GM21360 (cell line): Measurements from ENCODE around the gene GNG12.

Experiments used
- ATAC-seq: cut with Tn5 transposase; IDR thresholded peaks from one replicate; pipeline ENCODE4 v1.9.1; 2021; ENCODE audit warnings: mild to moderate bottlenecking, moderate library complexity; ENCODE audit not compliant: unreplicated experiment

The GNG12 gene

GRCh38 chr1:67816095-67816475 lies 17.2 kb downstream of the GNG12 start:
- ATAC-seq = no peak

- ATAC-seq = no peak
Observed at GRCh38 chr1:67815303-67816094, 17.8 kb downstream of the GNG12 start.

GRCh38 chr1:67814121-67814772 lies 19.0 kb downstream of the GNG12 start:
- ATAC-seq = no peak

- ATAC-seq = no peak
Observed at GRCh38 chr1:67812226-67812625, 21.0 kb downstream of the GNG12 start.

- no peak for ATAC-seq
Observed at GRCh38 chr1:67811781-67812180, 21.5 kb downstream of the GNG12 start.

GRCh38 chr1:67809887-67810286 lies 23.4 kb downstream of the GNG12 start:
- no peak for ATAC-seq

- ATAC-seq = no peak
Observed at GRCh38 chr1:67807282-67807681, 26.0 kb downstream of the GNG12 start.

- no peak for ATAC-seq
Observed at GRCh38 chr1:67804710-67805109, 28.6 kb downstream of the GNG12 start.

GRCh38 chr1:67803380-67804279 lies 29.6 kb downstream of the GNG12 start:
- ATAC-seq = no peak

- ATAC-seq = no peak
Observed at GRCh38 chr1:67802565-67802964, 30.7 kb downstream of the GNG12 start.

- no peak for ATAC-seq
Observed at GRCh38 chr1:67801903-67802302, 31.4 kb downstream of the GNG12 start.

GRCh38 chr1:67795179-67795912 lies 37.9 kb downstream of the GNG12 start:
- no peak for ATAC-seq

GRCh38 chr1:67793562-67793961 lies 39.7 kb downstream of the GNG12 start:
- no peak for ATAC-seq

- no peak for ATAC-seq
Observed at GRCh38 chr1:67792741-67793458, 40.4 kb downstream of the GNG12 start.

- no peak for ATAC-seq
Observed at GRCh38 chr1:67792103-67792502, 41.2 kb downstream of the GNG12 start.

- no peak for ATAC-seq
Observed at GRCh38 chr1:67791686-67792085, 41.6 kb downstream of the GNG12 start.

- no peak for ATAC-seq
Observed at GRCh38 chr1:67791261-67791660, 42.0 kb downstream of the GNG12 start.

- no peak for ATAC-seq
Observed at GRCh38 chr1:67790201-67790692, 43.0 kb downstream of the GNG12 start.

GRCh38 chr1:67789551-67789950 lies 43.7 kb downstream of the GNG12 start:
- ATAC-seq = no peak

- no peak for ATAC-seq
Observed at GRCh38 chr1:67788904-67789303, 44.4 kb downstream of the GNG12 start.
